ENCODE measurements around the gene KCNH8. TPM values are rescaled to one million over a fixed set of nuclear protein-coding genes. Genes with fewer than 3 reads are reported as not detected.

Gene KCNH8
- total RNA-seq, 2 donors from 2014 or later = 0.46 to 3.4 TPM

DNA sequence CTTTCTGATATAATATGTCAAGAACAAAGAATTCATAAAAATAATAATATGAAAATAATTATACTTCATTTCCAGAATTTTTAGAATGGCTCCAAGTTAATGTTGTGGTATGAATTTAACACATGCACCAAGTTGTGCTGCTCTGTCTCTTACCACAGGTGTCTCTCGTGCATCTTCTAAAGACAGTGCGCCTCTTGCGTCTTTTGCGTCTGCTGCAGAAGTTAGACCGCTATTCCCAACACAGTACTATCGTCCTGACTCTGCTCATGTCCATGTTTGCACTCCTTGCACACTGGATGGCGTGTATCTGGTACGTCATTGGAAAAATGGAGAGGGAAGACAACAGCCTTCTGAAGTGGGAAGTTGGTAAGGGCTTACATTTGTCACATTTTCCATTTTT lies 246.6 kb downstream of the KCNH8 start:
- WGBS = 95% methylated on average over 8 of the region's 8 CpGs

DNA sequence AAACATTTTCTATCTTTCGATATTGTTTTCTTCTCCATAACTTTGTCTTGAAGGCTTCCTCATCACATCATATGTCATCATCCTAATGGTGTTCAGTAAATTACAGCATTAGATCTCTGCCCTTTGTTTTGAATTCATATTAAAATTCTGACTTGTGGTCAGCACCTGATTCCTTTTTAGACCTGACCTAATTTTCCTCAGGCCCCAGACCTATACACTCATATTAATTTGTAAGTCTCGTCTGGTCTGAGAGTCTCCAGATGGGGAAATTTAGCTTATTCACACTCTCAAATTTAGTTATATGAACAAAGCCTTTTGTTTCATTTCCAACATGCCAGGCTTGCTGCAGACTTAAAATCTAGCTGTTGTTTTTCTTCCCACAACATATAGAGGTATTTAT lies 248.4 kb downstream of the KCNH8 start:
- no peaks in the 10 kb centered on the region for H3K4me1 ChIP-seq (replicated peaks)
- H3K9me3 ChIP-seq = no peaks in the 10 kb centered on the region
- no peaks in the 10 kb centered on the region for H3K36me3 ChIP-seq
- H3K27me3 ChIP-seq (replicated peaks; ENCODE audit: insufficient read depth) = no peaks in the 10 kb centered on the region
- TF ChIP-seq POLR2A (IDR thresholded peaks at IDR 0.05) (no peak), POLR2AphosphoS5 (IDR thresholded peaks at IDR 0.05) (no peak)
- TF ChIP-seq, protein P1, sequence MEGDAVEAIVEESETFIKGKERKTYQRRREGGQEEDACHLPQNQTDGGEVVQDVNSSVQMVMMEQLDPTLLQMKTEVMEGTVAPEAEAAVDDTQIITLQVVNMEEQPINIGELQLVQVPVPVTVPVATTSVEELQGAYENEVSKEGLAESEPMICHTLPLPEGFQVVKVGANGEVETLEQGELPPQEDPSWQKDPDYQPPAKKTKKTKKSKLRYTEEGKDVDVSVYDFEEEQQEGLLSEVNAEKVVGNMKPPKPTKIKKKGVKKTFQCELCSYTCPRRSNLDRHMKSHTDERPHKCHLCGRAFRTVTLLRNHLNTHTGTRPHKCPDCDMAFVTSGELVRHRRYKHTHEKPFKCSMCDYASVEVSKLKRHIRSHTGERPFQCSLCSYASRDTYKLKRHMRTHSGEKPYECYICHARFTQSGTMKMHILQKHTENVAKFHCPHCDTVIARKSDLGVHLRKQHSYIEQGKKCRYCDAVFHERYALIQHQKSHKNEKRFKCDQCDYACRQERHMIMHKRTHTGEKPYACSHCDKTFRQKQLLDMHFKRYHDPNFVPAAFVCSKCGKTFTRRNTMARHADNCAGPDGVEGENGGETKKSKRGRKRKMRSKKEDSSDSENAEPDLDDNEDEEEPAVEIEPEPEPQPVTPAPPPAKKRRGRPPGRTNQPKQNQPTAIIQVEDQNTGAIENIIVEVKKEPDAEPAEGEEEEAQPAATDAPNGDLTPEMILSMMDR (IDR thresholded peaks at IDR 0.05) = no peak
- no peak for DNase-seq (ENCODE audit: low spot score)
- H3K27ac ChIP-seq = no peak overlapping the region
- WGBS = 86% methylated on average over 2 of the region's 2 CpGs
- no peak overlapping the region for H3K4me3 ChIP-seq
- intact Hi-C loops (cut with DNase I) = no loop called here

More for the DNA sequence above, 246.6 kb downstream of the KCNH8 start:
- Histone ChIP-seq H3K27me3 (replicated peaks; ENCODE audit: insufficient read depth) (no peaks in the 10 kb centered on the region), H3K36me3 (no peaks in the 10 kb centered on the region), H3K9me3 (no peaks in the 10 kb centered on the region), H3K4me3 (no peak overlapping the region), H3K27ac (no peak overlapping the region), H3K4me1 (replicated peaks) (no peaks in the 10 kb centered on the region)
- TF ChIP-seq POLR2A (IDR thresholded peaks at IDR 0.05) (no peak), POLR2AphosphoS5 (IDR thresholded peaks at IDR 0.05) (no peak)
- TF ChIP-seq, protein P1 (IDR thresholded peaks at IDR 0.05) = no peak
- intact Hi-C loops (cut with DNase I) = no loop called here
- no peak for DNase-seq (ENCODE audit: low spot score)

DNA sequence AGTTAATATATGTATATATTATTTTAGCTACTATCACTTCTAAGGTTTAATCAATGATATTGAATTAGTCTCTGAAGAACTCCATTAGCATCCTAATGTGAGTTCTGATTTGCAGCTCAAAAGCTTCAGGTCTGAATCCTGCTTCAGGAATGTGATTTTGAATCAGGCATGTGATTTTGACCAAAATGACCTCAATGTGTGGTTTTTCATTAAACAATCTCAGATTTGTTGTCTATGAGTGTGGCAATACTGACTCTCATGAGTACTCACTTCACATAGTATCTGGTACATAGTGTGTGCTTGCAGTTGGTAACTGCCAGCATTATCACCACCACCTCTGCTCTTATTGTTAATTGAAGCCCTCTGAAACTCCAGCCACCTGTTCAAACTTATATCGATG lies 251.0 kb downstream of the KCNH8 start:
- Histone ChIP-seq H3K27ac (no peak overlapping the region), H3K4me1 (replicated peaks) (no peaks in the 10 kb centered on the region), H3K36me3 (no peaks in the 10 kb centered on the region), H3K27me3 (replicated peaks; ENCODE audit: insufficient read depth) (no peaks in the 10 kb centered on the region), H3K4me3 (no peak overlapping the region), H3K9me3 (no peaks in the 10 kb centered on the region)
- no peak for TF ChIP-seq POLR2A (IDR thresholded peaks at IDR 0.05)
- TF ChIP-seq, protein P1 (IDR thresholded peaks at IDR 0.05) = no peak
- no peak for TF ChIP-seq POLR2AphosphoS5 (IDR thresholded peaks at IDR 0.05)
- WGBS = 92% methylated on average over 1 of the region's 1 CpG
- intact Hi-C loops (cut with DNase I) = no loop called here
- DNase-seq (ENCODE audit: low spot score) = no peak

DNA sequence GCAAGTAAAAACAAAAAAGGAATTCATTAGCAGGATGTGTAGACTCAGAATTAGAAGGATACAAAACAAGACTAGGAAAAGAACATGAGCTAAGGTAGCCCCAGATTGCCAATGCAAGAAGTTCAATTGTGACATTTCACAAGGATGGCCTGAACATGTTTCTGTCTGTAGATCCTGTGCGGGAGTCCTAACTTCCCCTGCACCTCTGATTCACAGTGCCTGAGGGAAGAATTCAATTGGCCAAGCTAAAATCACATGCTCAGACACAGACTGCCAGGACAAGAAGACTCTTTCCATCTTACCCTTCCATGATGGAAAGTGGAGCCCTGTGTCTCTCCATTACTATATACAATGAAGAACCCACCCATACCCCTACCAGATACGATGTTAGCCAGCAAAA lies 251.5 kb downstream of the KCNH8 start:
- Histone ChIP-seq H3K27ac (no peak overlapping the region), H3K4me1 (replicated peaks) (no peaks in the 10 kb centered on the region), H3K9me3 (no peaks in the 10 kb centered on the region), H3K36me3 (no peaks in the 10 kb centered on the region), H3K27me3 (replicated peaks; ENCODE audit: insufficient read depth) (no peaks in the 10 kb centered on the region), H3K4me3 (no peak overlapping the region)
- 84% methylated on average over 2 of the region's 2 CpGs for WGBS
- TF ChIP-seq POLR2A (IDR thresholded peaks at IDR 0.05) (no peak), POLR2AphosphoS5 (IDR thresholded peaks at IDR 0.05) (no peak)
- TF ChIP-seq, protein P1 (IDR thresholded peaks at IDR 0.05) = no peak
- no peak for DNase-seq (ENCODE audit: low spot score)
- intact Hi-C loops (cut with DNase I) = no loop called here

DNA sequence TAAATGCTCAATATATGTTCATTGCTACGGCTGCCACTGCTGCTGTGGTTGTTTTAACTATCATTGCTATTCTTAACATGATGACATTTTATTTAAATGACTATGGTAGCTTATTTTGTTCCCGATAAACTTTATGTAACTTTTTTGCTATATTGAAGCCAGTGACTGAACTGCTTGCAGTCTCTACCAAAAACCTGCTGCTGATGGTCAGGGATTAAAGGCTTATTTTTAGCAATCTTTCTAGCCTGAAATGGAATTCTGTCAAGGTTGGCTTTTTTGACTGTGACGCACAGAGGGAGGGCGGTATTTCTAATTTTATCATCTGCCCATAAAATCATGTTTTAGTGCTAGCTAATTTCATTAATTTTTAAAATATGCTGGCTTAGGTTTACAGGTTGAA lies 271.8 kb downstream of the KCNH8 start:
- Histone ChIP-seq H3K27me3 (replicated peaks; ENCODE audit: insufficient read depth) (no peaks in the 10 kb centered on the region), H3K4me1 (replicated peaks) (no peaks in the 10 kb centered on the region), H3K27ac (no peak overlapping the region), H3K9me3 (no peaks in the 10 kb centered on the region), H3K4me3 (no peak overlapping the region), H3K36me3 (no peaks in the 10 kb centered on the region)
- DNase-seq (ENCODE audit: low spot score) = no peak
- intact Hi-C loops (cut with DNase I) = no loop called here
- TF ChIP-seq POLR2AphosphoS5 (IDR thresholded peaks at IDR 0.05) (no peak), POLR2A (IDR thresholded peaks at IDR 0.05) (no peak)
- TF ChIP-seq, protein P1 (IDR thresholded peaks at IDR 0.05) = no peak
- 54% methylated on average over 4 of the region's 4 CpGs for WGBS

Data from prostate gland (tissue), 2 donors.